Endothelial cell of umbilical vein (primary cell): ENCODE measurements around the gene LDHAL6B. TPM values are rescaled to one million over a fixed set of nuclear protein-coding genes. Genes with fewer than 3 reads are reported as not detected.

Source experiments
- BruUV-seq: library from RNA; stranded (reverse); fragments of 400-500 nt; replicated peaks from 2 replicates; lab custom pipeline; 2021; lab: Mats Ljungman, UMichigan
- CTCF ChIA-PET: fragments of 300-600, 350-600 bp; sonication (Branson Sonifier 250); formaldehyde crosslinking; loops from one replicate; lab custom pipeline; 2021; ENCODE audit warnings: antibody characterized with exemption, inconsistent platforms; lab: Charles Lee
- POLR2A ChIA-PET: fragments of 300-600, 350-600 bp; sonication (Branson Sonifier 250); formaldehyde crosslinking; loops from one replicate; lab custom pipeline; 2021; ENCODE audit warnings: antibody characterized with exemption, inconsistent platforms; lab: Charles Lee
- DNase-seq: peaks from one replicate; pipeline ENCODE4 v3.0.0-alpha.2; 2011; ENCODE audit warnings: low read depth, low spot score
- FAIRE-seq: peaks from 2 replicates; lab custom pipeline; 2011; peaks lifted over from hg19 to GRCh38; lab: Jason Lieb, UNC
- H2AFZ ChIP-seq: 2 replicates; pipeline ENCODE4 v1.6.0; 2012; ENCODE audit warnings: low read depth, low read length, control low read depth, inconsistent platforms
- H3K27ac ChIP-seq: 2 replicates; pipeline ENCODE4 v1.5.1; 2011; ENCODE audit warnings: low read depth, mild to moderate bottlenecking, control low read depth, low read length, moderate library complexity; ENCODE audit not compliant: insufficient read depth
- H3K27me3 ChIP-seq, 2 experiments: 2 replicates each; pipeline versions ENCODE4 v1.6.0 to v1.6.1; 2011; ENCODE audit warnings: low read length in 2 of 2, mixed read lengths in 1 of 2; ENCODE audit not compliant: control insufficient read depth in 2 of 2, insufficient read depth in 2 of 2
- H3K36me3 ChIP-seq, 2 experiments: 2 replicates in 1 of 2; 3 replicates in 1 of 2; pipeline ENCODE4 v1.5.1; 2011; ENCODE audit warnings: low read length in 2 of 2, mild to moderate bottlenecking in 1 of 2, moderate library complexity in 1 of 2; ENCODE audit not compliant: control insufficient read depth in 2 of 2, insufficient read depth in 2 of 2; ENCODE audit errors: extremely low read depth in 1 of 2
- H3K4me1 ChIP-seq: 3 replicates; pipeline ENCODE4 v1.5.1; 2011; ENCODE audit warnings: mild to moderate bottlenecking, low read length; ENCODE audit not compliant: control insufficient read depth, insufficient read depth; ENCODE audit errors: extremely low read depth
- H3K4me2 ChIP-seq: 2 replicates; pipeline ENCODE4 v1.6.1; 2011; ENCODE audit warnings: low read length, control low read depth, mixed read lengths; ENCODE audit not compliant: insufficient read depth
- H3K4me3 ChIP-seq, 3 experiments: fragments of 200-600 bp in 1 of 3; sonication (generic), shearing (Covaris generic) in 1 of 3; replicated peaks in 1 of 3; 2 replicates each; pipeline ENCODE4 v1.5.1; 2011 to 2016; ENCODE audit warnings: control low read depth in 3 of 3, low read length in 3 of 3, mild to moderate bottlenecking in 2 of 3, inconsistent platforms in 1 of 3, low read depth in 1 of 3, moderate library complexity in 1 of 3; ENCODE audit not compliant: insufficient read depth in 1 of 3
- H3K79me2 ChIP-seq: 2 replicates; pipeline ENCODE4 v1.6.0; 2012; ENCODE audit warnings: low read length, inconsistent platforms; ENCODE audit not compliant: control insufficient read depth, insufficient read depth
- H3K9ac ChIP-seq: replicated peaks from 2 replicates; pipeline ENCODE3; 2011; ENCODE audit warnings: low read length, control low read depth; ENCODE audit not compliant: insufficient read depth; ENCODE audit errors: extremely low read depth
- H3K9me1 ChIP-seq: replicated peaks from 3 replicates; pipeline ENCODE4 v1.6.0; 2011; ENCODE audit warnings: mild to moderate bottlenecking, low read length; ENCODE audit not compliant: control insufficient read depth, insufficient read depth; ENCODE audit errors: extremely low read depth
- H3K9me3 ChIP-seq: replicated peaks from 2 replicates; pipeline ENCODE4 v1.5.1; 2012; ENCODE audit warnings: low read length, inconsistent platforms; ENCODE audit not compliant: control insufficient read depth, insufficient read depth
- H4K20me1 ChIP-seq: replicated peaks from 2 replicates; pipeline ENCODE3; 2011; ENCODE audit warnings: mild to moderate bottlenecking, low read length; ENCODE audit not compliant: control insufficient read depth, insufficient read depth; ENCODE audit errors: extremely low read depth
- EZH2 ChIP-seq: IDR thresholded peaks from 2 replicates; pipeline ENCODE4 v1.6.1; 2012; ENCODE audit warnings: borderline replicate concordance, low read depth, mild to moderate bottlenecking, moderate library complexity, low read length, inconsistent platforms; ENCODE audit not compliant: severe bottlenecking
- FOS ChIP-seq: IDR thresholded peaks from 2 replicates; pipeline ENCODE4 v1.6.1; 2011; ENCODE audit warnings: mild to moderate bottlenecking, low read length, moderate library complexity, borderline replicate concordance; ENCODE audit not compliant: insufficient read depth
- GATA2 ChIP-seq: IDR thresholded peaks from 2 replicates; pipeline ENCODE4 v1.7.0; 2011; ENCODE audit warnings: low read depth, mild to moderate bottlenecking, moderate library complexity, mixed read lengths, low read length; ENCODE audit not compliant: insufficient read length, insufficient read depth
- JUN ChIP-seq: IDR thresholded peaks from 2 replicates; pipeline ENCODE4 v1.6.1; 2011; ENCODE audit warnings: borderline replicate concordance, low read depth; ENCODE audit not compliant: insufficient read length, insufficient read depth
- MAX ChIP-seq: IDR thresholded peaks from 2 replicates; pipeline ENCODE4 v1.6.1; 2011; ENCODE audit not compliant: insufficient read depth, insufficient read length
- MYC ChIP-seq: IDR thresholded peaks from one replicate; pipeline ENCODE4 v1.6.1; 2011; ENCODE audit warnings: mild to moderate bottlenecking, low read depth, low read length
- POLR2A ChIP-seq: IDR thresholded peaks from 2 replicates; pipeline ENCODE4 v1.6.1; 2012; ENCODE audit warnings: low read depth, mild to moderate bottlenecking, control low read depth, low read length
- POLR2AphosphoS5 ChIP-seq: IDR thresholded peaks from 2 replicates; pipeline ENCODE4 v1.6.1; 2012; ENCODE audit warnings: low read depth, mild to moderate bottlenecking, control low read depth, low read length, moderate library complexity; ENCODE audit not compliant: insufficient read depth
- dilution Hi-C: fragments of 300-500 bp; cut with MboI; formaldehyde crosslinking; loops from one replicate; pipeline ENCODE4 v1.15.0; 2019; ENCODE audit warnings: low sequenced_read_pairs; ENCODE audit not compliant: extremely low pct_ligation_motif_present
- intact Hi-C: fragments of 100-400 bp; cut with micrococcal nuclease; formaldehyde crosslinking; loops from one replicate; pipeline ENCODE4 v1.10.0; 2022
- polyA plus RNA-seq, 4 experiments: library from polyadenylated mRNA; depleted of rRNA in 3 of 4; stranded (reverse) in 3 of 4; unstranded in 1 of 4; fragments of >200 nt; gene quantifications; 2 replicates each; pipeline versions ENCODE4 v1.2.1 to v1.2.3, GENCODE V29; 2011 to 2012; ENCODE audit warnings: missing spikeins in 1 of 4
- total RNA-seq: library from RNA; stranded (reverse); gene quantifications from 2 replicates; pipeline ENCODE4 v1.2.3, GENCODE V29; 2021
- TF ChIP-seq, protein P1 (sequence below), 2 donors: IDR thresholded peaks; 1 replicate in 1 of 2; 2 replicates in 1 of 2; pipeline ENCODE4 v1.5.1; 2011; ENCODE audit warnings: low read length in 2 of 2, mild to moderate bottlenecking in 2 of 2, moderate library complexity in 2 of 2, control low read depth in 1 of 2, inconsistent platforms in 1 of 2, low read depth in 1 of 2; ENCODE audit not compliant: insufficient read depth in 1 of 2; ENCODE audit errors: extremely low read depth in 1 of 2

The LDHAL6B gene
- total and polyA plus RNA-seq, 2 donors (not counting 3 experiments of a cell fraction or from before 2014, with no cell fraction given), result not detected

GRCh38 chr15:59179717-59180116, 26.9 kb upstream of the LDHAL6B start:
- dilution Hi-C loops (no loop called here), intact Hi-C loops (no loop called here)
- Histone ChIP-seq H3K36me3 (peaks cover 0 to 9% of the 10 kb centered on the region in 2 experiments), H3K4me1 (peaks cover 12% of the 10 kb centered on the region), H3K27ac (no peak overlapping the region), H3K4me2 (no peak overlapping the region), H3K79me2 (no peaks in the 10 kb centered on the region), H2AFZ (no peak overlapping the region), H3K27me3 (no peaks in the 10 kb centered on the region), H4K20me1 (no peaks in the 10 kb centered on the region), H3K9me3 (peaks cover 2% of the 10 kb centered on the region), H3K9me1 (no peaks in the 10 kb centered on the region), H3K9ac (no peak overlapping the region), H3K4me3 (no peak overlapping the region)
- FAIRE-seq (no peak), DNase-seq (no peak)
- POLR2A ChIA-PET, result no interaction called here
- CTCF ChIA-PET, result no interaction called here
- no TSS peak for BruUV-seq
- no peak for TF ChIP-seq FOS
- TF ChIP-seq MYC, result no peak
- TF ChIP-seq, protein P1, sequence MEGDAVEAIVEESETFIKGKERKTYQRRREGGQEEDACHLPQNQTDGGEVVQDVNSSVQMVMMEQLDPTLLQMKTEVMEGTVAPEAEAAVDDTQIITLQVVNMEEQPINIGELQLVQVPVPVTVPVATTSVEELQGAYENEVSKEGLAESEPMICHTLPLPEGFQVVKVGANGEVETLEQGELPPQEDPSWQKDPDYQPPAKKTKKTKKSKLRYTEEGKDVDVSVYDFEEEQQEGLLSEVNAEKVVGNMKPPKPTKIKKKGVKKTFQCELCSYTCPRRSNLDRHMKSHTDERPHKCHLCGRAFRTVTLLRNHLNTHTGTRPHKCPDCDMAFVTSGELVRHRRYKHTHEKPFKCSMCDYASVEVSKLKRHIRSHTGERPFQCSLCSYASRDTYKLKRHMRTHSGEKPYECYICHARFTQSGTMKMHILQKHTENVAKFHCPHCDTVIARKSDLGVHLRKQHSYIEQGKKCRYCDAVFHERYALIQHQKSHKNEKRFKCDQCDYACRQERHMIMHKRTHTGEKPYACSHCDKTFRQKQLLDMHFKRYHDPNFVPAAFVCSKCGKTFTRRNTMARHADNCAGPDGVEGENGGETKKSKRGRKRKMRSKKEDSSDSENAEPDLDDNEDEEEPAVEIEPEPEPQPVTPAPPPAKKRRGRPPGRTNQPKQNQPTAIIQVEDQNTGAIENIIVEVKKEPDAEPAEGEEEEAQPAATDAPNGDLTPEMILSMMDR (IDR thresholded peaks at IDR 0.05; ENCODE audit: extremely low read depth in 1 of 2, insufficient read depth in 1 of 2, low read depth in 1 of 2, low read length in 2 of 2), result no peak
- no peak for TF ChIP-seq EZH2
- TF ChIP-seq GATA2, result no peak
- no peak for TF ChIP-seq POLR2A
- TF ChIP-seq POLR2AphosphoS5, result no peak
- no peak for TF ChIP-seq JUN
- no peak for TF ChIP-seq MAX
